ENCODE results near the gene CALB2.

The CALB2 gene

DNA sequence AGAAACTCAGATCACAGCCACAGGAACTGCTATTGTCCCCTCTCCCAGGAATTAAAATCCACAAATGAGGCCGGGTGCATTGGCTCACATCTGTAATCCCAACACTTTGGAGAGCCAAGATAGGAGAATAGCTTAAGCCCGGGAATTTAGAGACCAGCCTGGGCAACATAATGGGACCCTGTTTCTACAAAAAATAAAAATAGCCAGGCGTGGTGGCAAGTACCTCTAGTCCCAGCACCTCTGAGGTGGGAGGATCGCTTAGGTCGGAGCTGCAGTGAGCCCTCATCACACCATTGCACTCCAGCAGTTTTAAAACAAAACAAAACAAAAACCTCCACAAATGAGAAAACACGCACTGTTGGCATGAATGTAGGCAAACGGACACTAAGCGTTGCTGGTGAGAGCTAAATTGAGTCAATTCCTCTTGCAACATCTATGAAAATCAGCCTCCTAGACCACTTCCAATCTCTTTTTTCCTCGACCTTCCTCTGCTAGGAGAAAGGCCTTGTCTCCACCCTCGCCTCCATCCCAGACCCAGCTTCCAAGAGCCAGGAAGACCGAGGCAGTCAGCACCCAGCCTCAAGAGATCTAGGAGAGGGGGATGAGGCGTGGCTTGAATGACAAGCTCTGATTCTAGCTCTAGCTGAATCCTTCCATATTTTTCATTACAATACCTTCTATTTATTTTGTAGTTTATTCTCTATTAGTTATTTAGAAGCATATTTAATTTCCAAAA, 68.5 kb downstream of the CALB2 start:
- no peak for DNase-seq (ENCODE audit: low spot score)

- no peak for DNase-seq (ENCODE audit: low spot score)
Measured at GRCh38 chr16:71428385-71428784, 69.9 kb downstream of the CALB2 start.

DNA sequence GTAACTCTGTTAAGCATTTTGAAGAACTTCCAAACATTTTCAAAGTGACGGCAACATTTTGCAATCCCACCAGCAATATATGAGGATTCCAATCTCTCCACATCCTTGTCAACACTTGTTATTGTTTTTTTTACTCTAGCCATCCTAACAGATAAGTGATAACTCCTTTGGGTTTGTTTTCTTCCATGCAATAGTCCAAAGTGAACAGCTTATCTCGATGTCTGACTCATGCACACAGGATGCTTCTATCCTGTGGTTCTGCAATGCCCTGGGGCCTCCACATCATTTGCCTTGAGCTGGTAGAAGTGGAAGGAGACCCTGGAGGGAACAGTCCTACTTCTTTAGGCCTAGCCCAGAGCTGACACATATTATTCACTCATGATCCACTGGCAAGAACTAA, 70.4 kb downstream of the CALB2 start:
- DNase-seq (ENCODE audit: low spot score), result no peak

DNA sequence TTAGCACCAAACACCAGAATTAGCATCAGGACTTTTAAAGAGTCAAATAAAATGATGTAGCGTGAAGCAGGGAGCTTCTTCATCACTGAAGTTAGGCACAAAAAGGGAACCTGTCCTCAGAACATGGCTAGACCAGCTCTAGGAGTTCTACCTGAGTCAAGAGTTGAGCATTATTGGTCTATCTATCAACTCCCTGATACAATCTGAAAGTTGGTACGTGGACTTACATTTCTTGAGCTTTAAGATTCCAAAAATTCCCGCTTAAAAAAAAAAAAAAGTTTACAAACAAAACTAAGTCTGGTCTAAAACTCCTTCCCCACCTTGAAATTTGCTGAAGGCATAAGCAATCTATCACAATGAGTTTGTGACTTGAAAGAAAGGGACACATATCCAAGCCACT, 71.1 kb downstream of the CALB2 start:
- no peak for DNase-seq (ENCODE audit: low spot score)

DNA sequence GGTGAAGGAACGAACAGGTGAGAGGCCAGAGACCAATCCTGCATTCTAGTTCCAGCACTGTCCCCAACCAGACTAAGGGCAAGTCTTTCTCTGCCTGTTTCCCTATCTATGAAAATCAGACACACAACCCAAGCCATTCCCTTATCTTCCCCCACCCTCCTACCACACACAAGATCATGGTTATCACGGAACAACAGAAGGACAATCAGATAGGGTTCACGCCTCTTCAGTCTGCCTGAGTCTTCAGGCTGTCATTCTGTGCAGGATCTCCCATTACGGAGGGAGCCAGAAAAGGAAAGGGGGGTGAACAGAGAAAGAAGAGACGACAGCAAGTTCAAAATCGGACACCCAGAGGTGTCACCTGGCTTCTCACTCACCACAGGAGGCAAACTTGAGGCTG, 72.2 kb downstream of the CALB2 start:
- DNase-seq (ENCODE audit: low spot score), result no peak

DNA sequence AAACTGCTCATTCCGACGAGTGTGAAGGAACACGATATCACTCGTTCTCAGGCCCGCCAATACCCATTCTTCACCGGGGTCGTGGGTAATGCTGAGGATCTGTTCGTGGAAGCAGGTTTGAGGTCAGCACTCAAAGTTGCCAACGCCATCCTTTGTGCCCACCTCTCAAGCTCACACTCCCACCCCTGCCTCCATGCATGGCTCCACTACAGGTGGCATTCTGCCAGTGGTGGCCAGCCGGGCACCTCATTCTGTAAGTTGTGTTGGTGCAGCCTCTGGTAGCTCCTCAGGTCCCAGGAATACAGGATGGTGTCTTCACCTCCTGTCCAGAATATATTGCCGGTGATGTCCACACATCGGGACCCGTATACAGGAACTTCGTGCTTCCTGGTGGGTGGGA, 72.7 kb downstream of the CALB2 start:
- DNase-seq (ENCODE audit: low spot score), result no peak

GRCh38 chr16:71431991-71432390, 73.5 kb downstream of the CALB2 start:
- DNase-seq (ENCODE audit: low spot score), result no peak

GRCh38 chr16:71432906-71433305, 74.4 kb downstream of the CALB2 start:
- no peak for DNase-seq (ENCODE audit: low spot score)

DNA sequence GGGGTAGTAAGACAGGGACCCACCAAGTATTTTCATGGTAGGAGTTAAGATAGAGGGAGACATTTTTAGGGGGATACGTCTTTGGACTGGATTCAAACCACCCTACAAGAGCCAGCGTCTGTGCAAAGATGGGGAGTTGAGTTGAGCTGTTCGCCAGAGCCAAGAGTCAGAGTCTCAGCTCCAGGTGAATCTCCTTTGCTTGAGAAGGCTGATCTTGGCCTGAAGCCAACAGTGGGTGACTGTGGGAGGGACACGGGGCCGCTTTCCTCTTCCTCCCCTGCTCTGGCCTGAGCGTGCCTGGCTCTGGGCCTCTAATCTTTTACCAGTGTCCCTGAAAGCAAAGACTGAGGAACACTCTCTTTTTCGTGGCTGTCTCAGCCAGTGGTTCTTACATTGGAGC, 78.0 kb downstream of the CALB2 start:
- no peak for DNase-seq (ENCODE audit: low spot score)

- DNase-seq (ENCODE audit: low spot score), result no peak
Measured at GRCh38 chr16:71439523-71439922, 81.0 kb downstream of the CALB2 start.
